HUES48 (cell line): Measurements from ENCODE around the gene RNH1.

Experiments
- H3K27ac ChIP-seq: one replicate; pipeline ENCODE4 v1.7.0; 2013; ENCODE audit warnings: low read depth, low read length, inconsistent platforms
- H3K27me3 ChIP-seq: 2 replicates; pipeline ENCODE4 v1.6.1; 2013; ENCODE audit warnings: mild to moderate bottlenecking, low read length; ENCODE audit not compliant: control insufficient read depth, insufficient read depth
- H3K36me3 ChIP-seq: 2 replicates; pipeline ENCODE4 v1.6.1; 2013; ENCODE audit warnings: low read length; ENCODE audit not compliant: control insufficient read depth, insufficient read depth
- H3K4me1 ChIP-seq: 2 replicates; pipeline ENCODE4 v1.6.1; 2013; ENCODE audit warnings: mild to moderate bottlenecking, low read length; ENCODE audit not compliant: control insufficient read depth, insufficient read depth
- H3K4me3 ChIP-seq: 2 replicates; pipeline ENCODE4 v1.5.1; 2013; ENCODE audit warnings: mild to moderate bottlenecking, low read depth, low read length
- H3K9ac ChIP-seq: 2 replicates; pipeline ENCODE4 v1.6.1; 2013; ENCODE audit warnings: mild to moderate bottlenecking, low read depth, low read length, moderate library complexity
- H3K9me3 ChIP-seq: 2 replicates; pipeline ENCODE4 v1.6.1; 2013; ENCODE audit warnings: low read length; ENCODE audit not compliant: control insufficient read depth, insufficient read depth

The RNH1 gene

DNA sequence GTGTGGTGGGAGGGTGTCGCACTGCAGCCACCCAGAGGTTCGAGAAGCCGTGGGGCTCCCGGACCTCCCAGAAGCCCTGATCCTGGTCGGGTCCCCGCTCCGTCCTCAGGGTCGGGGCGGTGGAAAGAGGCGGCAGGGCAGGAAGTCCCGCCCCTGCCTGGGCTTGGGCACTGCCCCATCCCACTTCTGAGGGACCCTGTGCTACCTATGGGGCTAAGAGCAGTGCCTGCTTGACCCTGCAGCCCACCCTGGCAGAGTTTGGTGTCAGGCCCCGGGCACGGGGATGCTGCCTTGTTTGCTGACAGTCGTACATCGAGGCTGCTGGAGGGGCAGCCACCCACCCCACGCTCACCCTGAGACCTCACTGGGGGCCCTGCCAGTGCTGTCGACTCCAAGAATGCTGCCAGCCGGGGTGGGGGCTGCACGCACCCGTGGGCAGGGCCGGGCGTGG is 19.4 kb downstream of the RNH1 start:
- Histone ChIP-seq H3K27ac (no peak overlapping the region), H3K9ac (no peak overlapping the region), H3K9me3 (no peaks in the 10 kb centered on the region), H3K4me3 (no peak overlapping the region), H3K36me3 (peaks cover 21% of the 10 kb centered on the region), H3K27me3 (no peaks in the 10 kb centered on the region), H3K4me1 (no peaks in the 10 kb centered on the region)

DNA sequence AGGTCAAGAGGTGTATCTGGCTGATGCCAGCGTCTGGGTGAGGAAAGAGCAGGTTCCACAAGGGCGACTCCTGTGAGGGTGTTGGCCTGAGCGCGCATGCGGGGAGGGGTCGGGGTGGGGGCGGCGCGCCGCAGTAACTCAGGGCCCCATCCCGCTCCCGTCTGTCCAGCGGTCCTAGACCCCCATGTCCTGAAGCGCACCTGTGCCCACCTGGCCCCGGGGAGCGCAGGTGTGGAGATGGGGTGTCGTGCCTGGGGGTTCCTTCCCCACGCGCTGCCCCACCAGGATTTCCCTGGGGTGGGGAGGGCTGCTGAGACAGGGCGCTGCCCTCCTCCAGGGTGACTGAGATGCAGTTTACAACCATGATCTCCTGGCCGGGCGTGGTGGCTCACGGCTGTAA is 20.9 kb downstream of the RNH1 start:
- H3K9me3 ChIP-seq, result no peaks in the 10 kb centered on the region
- H3K9ac ChIP-seq, result no peak overlapping the region
- H3K27me3 ChIP-seq, result no peaks in the 10 kb centered on the region
- no peaks in the 10 kb centered on the region for H3K4me1 ChIP-seq
- peaks cover 20% of the 10 kb centered on the region for H3K36me3 ChIP-seq
- no peak overlapping the region for H3K4me3 ChIP-seq
- no peak overlapping the region for H3K27ac ChIP-seq

DNA sequence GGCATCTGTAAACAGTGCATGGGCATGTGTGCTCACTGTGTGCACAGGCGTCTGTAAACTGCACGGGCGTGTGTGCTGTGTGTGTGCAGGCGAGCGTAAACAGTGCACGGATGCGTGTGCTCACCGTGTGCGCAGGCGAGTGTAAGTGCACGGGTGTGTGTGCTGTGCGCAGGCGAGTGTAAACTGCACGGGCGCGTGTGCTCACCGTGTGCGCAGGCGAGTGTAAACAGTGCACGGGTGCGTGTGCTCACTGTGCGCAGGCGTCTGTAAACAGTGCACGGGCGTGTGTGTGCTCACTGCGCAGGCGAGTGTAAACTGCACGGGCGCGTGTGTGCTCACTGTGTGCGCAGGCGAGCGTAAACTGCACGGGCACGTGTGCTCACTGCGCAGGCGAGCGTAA is 22.4 kb downstream of the RNH1 start:
- H3K36me3 ChIP-seq, result peaks cover 4% of the 10 kb centered on the region
- H3K27me3 ChIP-seq, result no peaks in the 10 kb centered on the region
- H3K9ac ChIP-seq, result no peak overlapping the region
- no peaks in the 10 kb centered on the region for H3K4me1 ChIP-seq
- no peak overlapping the region for H3K4me3 ChIP-seq
- H3K27ac ChIP-seq, result no peak overlapping the region
- no peaks in the 10 kb centered on the region for H3K9me3 ChIP-seq

- H3K4me3 ChIP-seq, result no peak overlapping the region
- H3K4me1 ChIP-seq, result peaks cover 4% of the 10 kb centered on the region; the same call in 1 of the 2 replicates
- no peak overlapping the region for H3K9ac ChIP-seq
- H3K9me3 ChIP-seq, result no peaks in the 10 kb centered on the region
- H3K27me3 ChIP-seq, result no peaks in the 10 kb centered on the region
- no peak overlapping the region for H3K27ac ChIP-seq
- H3K36me3 ChIP-seq, result peaks cover 11% of the 10 kb centered on the region; the same call in 1 of the 2 replicates
These were observed 27.7 kb downstream of the RNH1 start for GRCh38 chr11:479311-479710.

- no peak overlapping the region for H3K27ac ChIP-seq
- H3K9ac ChIP-seq, result no peak overlapping the region
- no peaks in the 10 kb centered on the region for H3K27me3 ChIP-seq
These were observed 29.9 kb downstream of the RNH1 start for GRCh38 chr11:477052-477715.

DNA sequence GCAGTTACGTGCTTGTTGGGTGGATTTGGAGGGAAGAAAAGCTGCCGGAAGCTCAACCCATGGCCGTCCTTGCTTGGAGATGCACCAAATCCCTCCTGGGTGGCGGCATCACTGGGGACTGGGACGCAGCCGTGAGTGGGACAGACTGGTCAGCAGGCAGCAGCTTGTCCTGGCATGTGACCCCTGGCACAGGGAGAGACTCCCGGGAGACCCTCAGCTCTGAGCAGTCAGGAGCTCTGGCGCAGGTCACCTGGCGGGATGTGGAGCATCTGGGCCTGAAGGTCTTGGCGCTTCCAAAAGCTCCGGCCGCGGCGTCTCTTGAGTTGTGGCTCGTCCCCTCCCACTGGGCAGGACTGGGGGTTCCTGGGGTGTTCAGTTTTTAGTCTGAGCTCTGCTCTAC is 30.6 kb downstream of the RNH1 start:
- Histone ChIP-seq H3K4me3 (no peak overlapping the region), H3K36me3 (peaks cover 11% of the 10 kb centered on the region; the same call in 1 of the 2 replicates), H3K4me1 (peaks cover 4% of the 10 kb centered on the region; the same call in 1 of the 2 replicates), H3K27ac (no peak overlapping the region), H3K9me3 (no peaks in the 10 kb centered on the region), H3K9ac (no peak overlapping the region), H3K27me3 (no peaks in the 10 kb centered on the region)

More at GRCh38 chr11:477052-477715, 29.9 kb downstream of the RNH1 start:
- no peak overlapping the region for H3K4me3 ChIP-seq
- peaks cover 11% of the 10 kb centered on the region; the same call in 1 of the 2 replicates for H3K36me3 ChIP-seq
- H3K4me1 ChIP-seq, result peaks cover 4% of the 10 kb centered on the region; the same call in 1 of the 2 replicates
- H3K9me3 ChIP-seq, result no peaks in the 10 kb centered on the region

DNA sequence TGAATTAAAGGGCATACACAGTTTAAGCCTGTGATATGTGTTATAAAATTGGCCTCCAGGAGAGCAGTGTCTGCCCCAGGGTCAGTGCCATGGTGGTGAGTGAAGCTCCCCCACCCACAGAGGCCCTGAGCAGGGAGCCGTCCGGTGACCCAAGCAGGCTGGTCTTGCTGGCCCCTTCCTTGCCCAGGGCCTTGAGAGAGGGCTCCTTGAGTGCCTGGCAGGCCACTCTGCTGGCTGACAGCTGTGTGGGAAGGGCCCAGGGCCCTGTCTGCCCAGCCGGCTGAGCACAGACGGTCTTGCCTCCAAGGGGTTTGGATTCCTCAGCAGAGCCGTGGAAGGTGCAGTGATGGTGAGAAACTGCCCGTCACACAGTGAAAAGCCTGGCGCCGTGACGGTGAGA is 31.1 kb downstream of the RNH1 start:
- Histone ChIP-seq H3K9ac (no peak overlapping the region), H3K27ac (no peak overlapping the region), H3K4me3 (no peak overlapping the region), H3K27me3 (no peaks in the 10 kb centered on the region), H3K4me1 (peaks cover 4% of the 10 kb centered on the region; the same call in 1 of the 2 replicates), H3K9me3 (no peaks in the 10 kb centered on the region), H3K36me3 (peaks cover 11% of the 10 kb centered on the region; the same call in 1 of the 2 replicates)

GRCh38 chr11:474914-475506 is 32.0 kb downstream of the RNH1 start:
- no peak overlapping the region for H3K27ac ChIP-seq
- H3K36me3 ChIP-seq, result peaks cover 11% of the 10 kb centered on the region; the same call in 1 of the 2 replicates
- H3K9me3 ChIP-seq, result no peaks in the 10 kb centered on the region
- no peak overlapping the region for H3K4me3 ChIP-seq
- no peak overlapping the region for H3K9ac ChIP-seq
- no peaks in the 10 kb centered on the region for H3K27me3 ChIP-seq
- H3K4me1 ChIP-seq, result peaks cover 5% of the 10 kb centered on the region

DNA sequence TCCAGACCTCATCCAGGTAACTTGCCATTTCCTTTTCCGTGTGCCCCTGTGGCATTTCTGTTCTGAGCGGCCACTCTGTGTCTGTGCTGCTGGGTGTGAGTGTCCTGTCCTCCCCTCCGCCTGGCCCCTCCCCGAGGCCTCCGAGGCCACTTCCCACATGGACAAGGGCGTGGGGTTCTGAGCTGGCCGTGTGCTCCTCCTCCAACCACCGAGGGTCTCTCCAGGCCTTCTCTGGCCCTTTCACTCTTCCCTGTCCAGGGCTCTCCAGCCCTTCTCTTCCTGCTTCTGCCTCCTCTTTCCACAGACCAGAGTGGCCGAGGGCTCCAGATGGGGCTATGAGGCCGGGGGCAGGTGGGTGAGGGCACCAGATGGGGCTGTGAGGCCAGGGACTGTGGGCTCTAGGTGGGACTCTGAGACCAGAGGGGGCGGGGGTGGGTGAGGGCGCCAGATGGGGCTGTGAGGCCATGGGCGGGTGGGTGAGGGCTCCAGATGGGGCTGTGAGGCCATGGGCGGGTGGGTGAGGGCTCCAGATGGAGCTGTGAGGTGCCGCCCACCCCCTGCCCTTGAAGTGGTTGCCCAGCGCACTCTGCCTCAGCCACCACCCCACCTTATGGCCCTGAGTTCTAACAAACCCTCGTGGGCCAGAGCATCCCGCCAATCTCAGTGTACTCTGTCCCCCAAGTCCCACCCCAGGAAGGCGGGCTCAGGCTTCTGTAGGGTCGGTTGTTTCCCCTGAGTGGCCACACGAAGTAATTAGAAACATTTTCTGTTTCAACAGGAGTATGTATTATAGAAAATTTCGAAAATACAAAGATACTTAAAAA is 32.9 kb downstream of the RNH1 start:
- peaks cover 9% of the 10 kb centered on the region; the same call in 1 of the 2 replicates for H3K36me3 ChIP-seq
- H3K9me3 ChIP-seq, result no peaks in the 10 kb centered on the region
- no peaks in the 10 kb centered on the region for H3K27me3 ChIP-seq
- peaks cover 9% of the 10 kb centered on the region for H3K4me1 ChIP-seq
- no peak overlapping the region for H3K4me3 ChIP-seq
- no peak overlapping the region for H3K27ac ChIP-seq
- no peak overlapping the region for H3K9ac ChIP-seq

- Histone ChIP-seq H3K36me3 (peaks cover 9% of the 10 kb centered on the region; the same call in 1 of the 2 replicates), H3K27me3 (no peaks in the 10 kb centered on the region), H3K9ac (no peak overlapping the region), H3K4me3 (no peak overlapping the region), H3K4me1 (peaks cover 13% of the 10 kb centered on the region), H3K9me3 (no peaks in the 10 kb centered on the region), H3K27ac (no peak overlapping the region)
These were observed 33.6 kb downstream of the RNH1 start for GRCh38 chr11:473415-473814.
